ENCODE data around the gene ADAM29. TPM values are rescaled to one million over a fixed set of nuclear protein-coding genes. Genes with fewer than 3 reads are reported as not detected.

The ADAM29 gene
- total and polyA plus RNA-seq, 2 of the 8 experiments (the other 6 are each of a cell fraction or from before 2014, with no cell fraction given), result 0.03 TPM; not detected in 1

DNA sequence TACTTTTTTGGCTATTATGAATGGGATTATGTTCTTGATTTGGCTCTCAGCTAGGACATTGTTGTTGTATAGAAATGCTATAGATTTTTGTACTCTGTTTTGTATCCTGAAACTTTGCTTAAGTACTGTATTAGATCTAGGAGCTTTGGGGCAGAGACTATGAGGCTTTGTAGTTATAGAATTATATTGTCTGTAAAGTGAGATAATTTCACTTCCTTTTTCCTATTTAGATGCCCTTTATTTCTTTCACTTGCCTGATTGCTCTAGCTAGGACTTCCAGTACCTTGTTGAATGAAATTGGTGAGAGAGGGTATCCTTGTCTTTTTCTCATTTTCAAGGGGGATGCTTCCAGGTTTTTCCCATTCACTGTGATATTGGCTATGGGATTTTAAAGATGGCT lies 28.1 kb downstream of the ADAM29 start:
- H4K8ac ChIP-seq (ENCODE audit: extremely low read depth, insufficient read depth, low read length), result no peak overlapping the region
- no peak overlapping the region for H2AFZ ChIP-seq (ENCODE audit: low read length)
- POLR2A ChIA-PET (ENCODE audit: partially characterized antibody), result no interaction called here
- no peak overlapping the region for H3K18ac ChIP-seq (ENCODE audit: extremely low read depth, low read length)
- H2BK5ac ChIP-seq (ENCODE audit: low read depth, low read length), result no peak overlapping the region
- H3K4ac ChIP-seq (replicated peaks; ENCODE audit: insufficient read length, low read depth, low read length), result no peak overlapping the region
- H3K4me2 ChIP-seq (ENCODE audit: insufficient read depth in 1 of 2, low read depth in 2 of 2, low read length in 2 of 2), result no peak overlapping the region
- no peak overlapping the region for H2BK120ac ChIP-seq (replicated peaks; ENCODE audit: low read depth, low read length)
- no peak overlapping the region for H3K56ac ChIP-seq (replicated peaks; ENCODE audit: insufficient read length, low read depth, low read length)
- no peaks in the 10 kb centered on the region for H3K4me1 ChIP-seq (replicated peaks in 1 of 4; ENCODE audit: control insufficient read depth in 3 of 4, insufficient read depth in 4 of 4, low read length in 3 of 4)
- H3K27me3 ChIP-seq (replicated peaks in 1 of 4; ENCODE audit: control insufficient read depth in 3 of 4, extremely low read depth in 1 of 4, insufficient read depth in 3 of 4, low read length in 3 of 4), result no peaks in the 10 kb centered on the region
- H3K36me3 ChIP-seq (ENCODE audit: control insufficient read depth in 2 of 4, insufficient read depth in 4 of 4, low read length in 3 of 4), result no peaks in the 10 kb centered on the region
- no peak overlapping the region for H3K9ac ChIP-seq (replicated peaks in 1 of 4; ENCODE audit: extremely low read depth in 1 of 4, low read depth in 3 of 4, low read length in 3 of 4)
- no peak for FAIRE-seq
- no peak overlapping the region for H4K5ac ChIP-seq (ENCODE audit: insufficient read length, low read depth, low read length)
- DNase-seq (ENCODE audit: low read depth in 1 of 2, low spot score in 2 of 2), result no peak
- no peak overlapping the region for H2BK12ac ChIP-seq (ENCODE audit: low read depth, low read length)
- H3K79me1 ChIP-seq (ENCODE audit: low read depth, low read length), result no peaks in the 10 kb centered on the region
- CTCF ChIA-PET (ENCODE audit: partially characterized antibody), result no interaction called here
- no peak overlapping the region for H3K14ac ChIP-seq (ENCODE audit: insufficient read length)
- H3K9me3 ChIP-seq (ENCODE audit: insufficient read depth in 2 of 2, low read depth in 1 of 2, low read length in 1 of 2), result peaks cover 4 to 5% of the 10 kb centered on the region in 2 experiments; a peak in 3 of 4 replicates
- H3K4me3 ChIP-seq (ENCODE audit: extremely low read depth in 1 of 4, insufficient read depth in 2 of 4, low read depth in 3 of 4, low read length in 4 of 4), result no peak overlapping the region
- H2AK5ac ChIP-seq (ENCODE audit: low read depth, low read length), result no peak overlapping the region
- no peak overlapping the region for H3K23ac ChIP-seq (ENCODE audit: insufficient read length)
- no peaks in the 10 kb centered on the region for H3K23me2 ChIP-seq (ENCODE audit: low read depth, low read length)
- TF ChIP-seq GABPA (IDR thresholded peaks at IDR 0.05; ENCODE audit: borderline replicate concordance, insufficient read depth, low read length) (no peak), TCF12 (IDR thresholded peaks at IDR 0.05; ENCODE audit: low read depth, low read length) (no peak), SRF (IDR thresholded peaks at IDR 0.05; ENCODE audit: low read depth, low read length) (no peak), RAD21 (IDR thresholded peaks at IDR 0.05 in 1 of 2, conservative IDR thresholded peaks at IDR 0.05 in 1 of 2; ENCODE audit: low read depth in 2 of 2, low read length in 2 of 2) (no peak), BACH1 (IDR thresholded peaks at IDR 0.05; ENCODE audit: low read length) (no peak), SP1 (IDR thresholded peaks at IDR 0.05; ENCODE audit: low read depth, low read length) (no peak), CTBP2 (IDR thresholded peaks at IDR 0.05; ENCODE audit: borderline replicate concordance, insufficient read depth, insufficient read length, low read length) (no peak), BCL11A (IDR thresholded peaks at IDR 0.05; ENCODE audit: low read depth in 2 of 2, low read length in 2 of 2) (no peak), SIRT6 (IDR thresholded peaks at IDR 0.05; ENCODE audit: low read length) (no peak), KDM1A (IDR thresholded peaks at IDR 0.05; ENCODE audit: borderline replicate concordance, low read length) (no peak)
- TF ChIP-seq, protein P1, sequence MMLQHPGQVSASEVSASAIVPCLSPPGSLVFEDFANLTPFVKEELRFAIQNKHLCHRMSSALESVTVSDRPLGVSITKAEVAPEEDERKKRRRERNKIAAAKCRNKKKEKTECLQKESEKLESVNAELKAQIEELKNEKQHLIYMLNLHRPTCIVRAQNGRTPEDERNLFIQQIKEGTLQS (IDR thresholded peaks at IDR 0.05; ENCODE audit: insufficient read depth, low read depth, low read length), result no peak
- no peak overlapping the region for H3K27ac ChIP-seq (ENCODE audit: low read depth, low read length)
- no peaks in the 10 kb centered on the region for H3K79me2 ChIP-seq (ENCODE audit: control insufficient read depth in 1 of 2, insufficient read depth in 2 of 2, low read length in 2 of 2)
- no peak overlapping the region for H4K91ac ChIP-seq (replicated peaks; ENCODE audit: insufficient read length, low read length)
- no peak overlapping the region for H2BK20ac ChIP-seq (ENCODE audit: low read length)
- no peak overlapping the region for H2BK15ac ChIP-seq (ENCODE audit: low read length)
- H4K20me1 ChIP-seq (replicated peaks in 1 of 2; ENCODE audit: control insufficient read depth in 1 of 2, insufficient read depth in 2 of 2, low read length in 2 of 2), result no peaks in the 10 kb centered on the region

Measured in H1 (cell line).